Measurements from ENCODE around the gene PRIM2.

GRCh38 chr6:57303931-57304681, 13.3 kb upstream of the PRIM2 start:
- TF ChIP-seq, protein P1, sequence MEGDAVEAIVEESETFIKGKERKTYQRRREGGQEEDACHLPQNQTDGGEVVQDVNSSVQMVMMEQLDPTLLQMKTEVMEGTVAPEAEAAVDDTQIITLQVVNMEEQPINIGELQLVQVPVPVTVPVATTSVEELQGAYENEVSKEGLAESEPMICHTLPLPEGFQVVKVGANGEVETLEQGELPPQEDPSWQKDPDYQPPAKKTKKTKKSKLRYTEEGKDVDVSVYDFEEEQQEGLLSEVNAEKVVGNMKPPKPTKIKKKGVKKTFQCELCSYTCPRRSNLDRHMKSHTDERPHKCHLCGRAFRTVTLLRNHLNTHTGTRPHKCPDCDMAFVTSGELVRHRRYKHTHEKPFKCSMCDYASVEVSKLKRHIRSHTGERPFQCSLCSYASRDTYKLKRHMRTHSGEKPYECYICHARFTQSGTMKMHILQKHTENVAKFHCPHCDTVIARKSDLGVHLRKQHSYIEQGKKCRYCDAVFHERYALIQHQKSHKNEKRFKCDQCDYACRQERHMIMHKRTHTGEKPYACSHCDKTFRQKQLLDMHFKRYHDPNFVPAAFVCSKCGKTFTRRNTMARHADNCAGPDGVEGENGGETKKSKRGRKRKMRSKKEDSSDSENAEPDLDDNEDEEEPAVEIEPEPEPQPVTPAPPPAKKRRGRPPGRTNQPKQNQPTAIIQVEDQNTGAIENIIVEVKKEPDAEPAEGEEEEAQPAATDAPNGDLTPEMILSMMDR (IDR thresholded peaks at IDR 0.05 in 2 of 3, conservative IDR thresholded peaks at IDR 0.05 in 1 of 3; ENCODE audit: control insufficient read depth in 2 of 3, extremely low read depth in 1 of 3, insufficient read depth in 1 of 3, low read depth in 3 of 3, low read length in 3 of 3), result no peak
- TF ChIP-seq MAX (IDR thresholded peaks at IDR 0.05; ENCODE audit: low read depth, low read length) (no peak), POLR2A (IDR thresholded peaks at IDR 0.05; ENCODE audit: low read depth, low read length) (no peak), JUND (IDR thresholded peaks at IDR 0.05; ENCODE audit: low read depth, low read length) (no peak), CBX3 (IDR thresholded peaks at IDR 0.05; ENCODE audit: borderline replicate concordance, low read depth) (no peak), SRF (IDR thresholded peaks at IDR 0.05; ENCODE audit: low read depth in 2 of 2, low read length in 2 of 2) (no peak)
- TF ChIP-seq, protein P2, sequence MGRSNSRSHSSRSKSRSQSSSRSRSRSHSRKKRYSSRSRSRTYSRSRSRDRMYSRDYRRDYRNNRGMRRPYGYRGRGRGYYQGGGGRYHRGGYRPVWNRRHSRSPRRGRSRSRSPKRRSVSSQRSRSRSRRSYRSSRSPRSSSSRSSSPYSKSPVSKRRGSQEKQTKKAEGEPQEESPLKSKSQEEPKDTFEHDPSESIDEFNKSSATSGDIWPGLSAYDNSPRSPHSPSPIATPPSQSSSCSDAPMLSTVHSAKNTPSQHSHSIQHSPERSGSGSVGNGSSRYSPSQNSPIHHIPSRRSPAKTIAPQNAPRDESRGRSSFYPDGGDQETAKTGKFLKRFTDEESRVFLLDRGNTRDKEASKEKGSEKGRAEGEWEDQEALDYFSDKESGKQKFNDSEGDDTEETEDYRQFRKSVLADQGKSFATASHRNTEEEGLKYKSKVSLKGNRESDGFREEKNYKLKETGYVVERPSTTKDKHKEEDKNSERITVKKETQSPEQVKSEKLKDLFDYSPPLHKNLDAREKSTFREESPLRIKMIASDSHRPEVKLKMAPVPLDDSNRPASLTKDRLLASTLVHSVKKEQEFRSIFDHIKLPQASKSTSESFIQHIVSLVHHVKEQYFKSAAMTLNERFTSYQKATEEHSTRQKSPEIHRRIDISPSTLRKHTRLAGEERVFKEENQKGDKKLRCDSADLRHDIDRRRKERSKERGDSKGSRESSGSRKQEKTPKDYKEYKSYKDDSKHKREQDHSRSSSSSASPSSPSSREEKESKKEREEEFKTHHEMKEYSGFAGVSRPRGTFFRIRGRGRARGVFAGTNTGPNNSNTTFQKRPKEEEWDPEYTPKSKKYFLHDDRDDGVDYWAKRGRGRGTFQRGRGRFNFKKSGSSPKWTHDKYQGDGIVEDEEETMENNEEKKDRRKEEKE (IDR thresholded peaks at IDR 0.05), result no peak
- TF ChIP-seq, protein P3, sequence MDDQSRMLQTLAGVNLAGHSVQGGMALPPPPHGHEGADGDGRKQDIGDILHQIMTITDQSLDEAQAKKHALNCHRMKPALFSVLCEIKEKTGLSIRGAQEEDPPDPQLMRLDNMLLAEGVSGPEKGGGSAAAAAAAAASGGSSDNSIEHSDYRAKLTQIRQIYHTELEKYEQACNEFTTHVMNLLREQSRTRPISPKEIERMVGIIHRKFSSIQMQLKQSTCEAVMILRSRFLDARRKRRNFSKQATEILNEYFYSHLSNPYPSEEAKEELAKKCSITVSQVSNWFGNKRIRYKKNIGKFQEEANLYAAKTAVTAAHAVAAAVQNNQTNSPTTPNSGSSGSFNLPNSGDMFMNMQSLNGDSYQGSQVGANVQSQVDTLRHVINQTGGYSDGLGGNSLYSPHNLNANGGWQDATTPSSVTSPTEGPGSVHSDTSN (IDR thresholded peaks at IDR 0.05; ENCODE audit: insufficient replicate concordance, low read depth, low read length), result no peak
- TF ChIP-seq, protein P4, sequence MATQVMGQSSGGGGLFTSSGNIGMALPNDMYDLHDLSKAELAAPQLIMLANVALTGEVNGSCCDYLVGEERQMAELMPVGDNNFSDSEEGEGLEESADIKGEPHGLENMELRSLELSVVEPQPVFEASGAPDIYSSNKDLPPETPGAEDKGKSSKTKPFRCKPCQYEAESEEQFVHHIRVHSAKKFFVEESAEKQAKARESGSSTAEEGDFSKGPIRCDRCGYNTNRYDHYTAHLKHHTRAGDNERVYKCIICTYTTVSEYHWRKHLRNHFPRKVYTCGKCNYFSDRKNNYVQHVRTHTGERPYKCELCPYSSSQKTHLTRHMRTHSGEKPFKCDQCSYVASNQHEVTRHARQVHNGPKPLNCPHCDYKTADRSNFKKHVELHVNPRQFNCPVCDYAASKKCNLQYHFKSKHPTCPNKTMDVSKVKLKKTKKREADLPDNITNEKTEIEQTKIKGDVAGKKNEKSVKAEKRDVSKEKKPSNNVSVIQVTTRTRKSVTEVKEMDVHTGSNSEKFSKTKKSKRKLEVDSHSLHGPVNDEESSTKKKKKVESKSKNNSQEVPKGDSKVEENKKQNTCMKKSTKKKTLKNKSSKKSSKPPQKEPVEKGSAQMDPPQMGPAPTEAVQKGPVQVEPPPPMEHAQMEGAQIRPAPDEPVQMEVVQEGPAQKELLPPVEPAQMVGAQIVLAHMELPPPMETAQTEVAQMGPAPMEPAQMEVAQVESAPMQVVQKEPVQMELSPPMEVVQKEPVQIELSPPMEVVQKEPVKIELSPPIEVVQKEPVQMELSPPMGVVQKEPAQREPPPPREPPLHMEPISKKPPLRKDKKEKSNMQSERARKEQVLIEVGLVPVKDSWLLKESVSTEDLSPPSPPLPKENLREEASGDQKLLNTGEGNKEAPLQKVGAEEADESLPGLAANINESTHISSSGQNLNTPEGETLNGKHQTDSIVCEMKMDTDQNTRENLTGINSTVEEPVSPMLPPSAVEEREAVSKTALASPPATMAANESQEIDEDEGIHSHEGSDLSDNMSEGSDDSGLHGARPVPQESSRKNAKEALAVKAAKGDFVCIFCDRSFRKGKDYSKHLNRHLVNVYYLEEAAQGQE (IDR thresholded peaks at IDR 0.05; ENCODE audit: low read depth, low read length), result no peak
